Ectodermal cell (in vitro differentiated cells): Measurements from ENCODE around the gene DCP2.
A peak's percentile ranks its signal among the peaks of the same experiment; 100 is the strongest.

Experiments used
- H3K27ac ChIP-seq: 2 replicates; pipeline ENCODE4 v1.7.0; 2013; ENCODE audit warnings: mild to moderate bottlenecking, low read depth, low read length; ENCODE audit not compliant: insufficient read depth, poor library complexity, severe bottlenecking
- H3K27me3 ChIP-seq: 2 replicates; pipeline ENCODE4 v1.7.0; 2013; ENCODE audit warnings: mild to moderate bottlenecking, low read length; ENCODE audit not compliant: insufficient read depth, control insufficient read depth, poor library complexity, severe bottlenecking
- H3K36me3 ChIP-seq: one replicate; pipeline ENCODE4 v1.7.0; 2013; ENCODE audit warnings: low read length; ENCODE audit not compliant: control insufficient read depth, insufficient read depth
- H3K4me1 ChIP-seq: one replicate; pipeline ENCODE4 v1.7.0; 2013; ENCODE audit warnings: low read length; ENCODE audit not compliant: control insufficient read depth, insufficient read depth
- H3K4me3 ChIP-seq: 2 replicates; pipeline ENCODE4 v1.7.0; 2013; ENCODE audit warnings: low read depth, low read length, control low read depth; ENCODE audit not compliant: insufficient read depth
- H3K9me3 ChIP-seq: 2 replicates; pipeline ENCODE4 v1.7.0; 2013; ENCODE audit warnings: mild to moderate bottlenecking, low read length, moderate library complexity; ENCODE audit not compliant: control insufficient read depth
- WGBS, 2 experiments: methylation state at CpG; one replicate each; pipeline ENCODE4 v1.1.7; 2013; ENCODE audit warnings: missing lambda C conversion rate in 2 of 2; 5-methylcytosine and 5-hydroxymethylcytosine counted together

The DCP2 gene

DNA sequence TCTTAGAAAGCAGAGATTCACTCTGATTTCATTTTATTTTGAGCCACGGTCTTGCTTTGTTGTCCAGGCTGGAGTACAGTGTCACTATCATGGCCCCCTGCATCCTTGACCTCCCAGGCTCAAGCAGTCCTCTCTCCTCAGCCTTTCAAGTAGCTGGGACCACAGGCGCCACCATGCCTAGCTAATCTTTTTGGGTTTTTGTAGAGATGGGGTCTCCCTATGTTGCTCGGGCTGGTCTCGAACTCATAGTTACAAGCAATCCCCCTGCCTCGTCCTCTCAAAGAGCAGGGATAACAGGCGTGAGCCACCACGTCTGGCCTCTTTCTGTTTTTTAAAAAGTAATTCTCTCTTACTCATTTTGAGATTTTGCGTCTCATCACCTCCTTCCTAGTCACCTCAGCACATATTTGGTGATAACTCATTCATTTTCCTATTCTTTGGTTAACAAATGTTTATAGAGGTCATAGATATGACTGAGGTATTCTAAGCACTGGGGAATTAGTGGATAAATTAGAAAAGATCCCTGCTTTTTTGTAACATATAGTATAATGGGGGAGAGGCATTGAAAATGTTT, 10.8 kb upstream of the DCP2 start:
- WGBS, 2 experiments: 91 to 94% methylated on average over 8 of the region's 8 CpGs

DNA sequence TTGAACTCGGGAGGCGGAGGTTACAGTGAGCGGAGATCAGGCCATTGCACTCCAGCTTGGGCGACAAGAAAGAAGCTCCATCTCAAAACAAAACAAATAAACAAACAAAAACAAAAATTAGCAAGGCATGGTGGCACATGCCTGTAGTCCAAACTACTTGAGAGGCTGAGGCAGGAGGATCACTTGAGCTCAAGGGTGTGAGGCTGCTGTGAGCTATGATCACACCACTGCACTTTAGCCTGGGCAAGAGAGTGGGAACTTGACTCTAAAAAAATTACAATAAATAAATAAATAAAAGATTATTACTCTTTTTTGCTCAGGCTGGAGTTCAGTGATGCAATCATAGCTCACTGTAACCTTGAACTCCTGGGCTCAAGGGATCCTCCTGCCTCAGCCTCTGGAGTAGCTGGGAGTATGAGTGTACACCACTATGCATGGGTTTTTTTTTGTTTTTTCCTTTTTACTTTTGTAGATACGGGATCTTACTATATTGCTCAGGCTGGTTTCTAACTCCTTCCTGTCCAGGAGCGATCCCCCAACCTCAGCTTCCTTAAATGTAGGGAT, 9.0 kb upstream of the DCP2 start:
- Histone ChIP-seq H3K4me1 (peaks cover 13% of the 10 kb centered on the region), H3K36me3 (no peaks in the 10 kb centered on the region), H3K27ac (no peak overlapping the region), H3K4me3 (no peak overlapping the region), H3K9me3 (no peaks in the 10 kb centered on the region), H3K27me3 (no peaks in the 10 kb centered on the region)
- WGBS, 2 experiments: 91 to 93% methylated on average over 6 of the region's 6 CpGs

More for the DNA sequence above, 10.8 kb upstream of the DCP2 start:
- Histone ChIP-seq H3K36me3 (no peaks in the 10 kb centered on the region), H3K4me1 (peaks cover 13% of the 10 kb centered on the region), H3K4me3 (no peak overlapping the region), H3K9me3 (no peaks in the 10 kb centered on the region), H3K27ac (no peak overlapping the region), H3K27me3 (no peaks in the 10 kb centered on the region)

DNA sequence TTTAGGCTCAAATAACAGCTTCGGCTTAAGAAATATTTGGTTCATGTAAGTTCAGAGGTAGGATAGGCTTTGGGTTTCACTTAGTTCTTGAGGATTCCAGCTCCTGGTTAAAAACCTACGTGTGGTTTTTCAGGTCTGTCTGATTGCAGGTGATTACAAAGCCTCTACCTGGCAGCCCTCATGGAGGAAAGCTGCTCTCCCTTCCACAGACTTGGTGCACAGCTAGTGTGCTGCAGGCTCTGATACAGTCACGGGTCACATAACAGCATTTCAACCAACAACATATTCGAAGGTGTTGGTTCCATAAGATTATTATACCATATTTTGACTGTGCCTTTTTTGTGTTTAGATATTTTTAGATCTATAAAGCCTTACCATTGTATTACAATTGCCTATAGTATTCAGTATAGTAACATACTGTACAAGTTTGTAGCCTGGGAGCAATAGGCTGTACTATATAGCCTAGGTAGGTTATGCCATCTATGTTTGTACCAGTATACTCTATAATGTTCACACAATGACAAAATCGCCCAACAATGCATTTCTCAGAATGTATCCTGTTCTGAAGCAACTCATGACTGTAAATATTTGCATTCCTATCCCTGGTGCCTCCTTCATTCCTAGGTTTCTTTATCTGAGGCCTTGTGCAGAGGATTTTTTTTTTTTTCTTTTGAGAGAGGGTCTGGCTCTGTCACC, 8.0 kb upstream of the DCP2 start:
- H3K4me3 ChIP-seq: no peak overlapping the region
- H3K36me3 ChIP-seq: no peaks in the 10 kb centered on the region
- H3K27ac ChIP-seq: no peak overlapping the region
- 86 to 91% methylated on average over 4 to 5 of the region's 5 CpGs for WGBS, 2 experiments
- peaks cover 13% of the 10 kb centered on the region for H3K4me1 ChIP-seq
- no peaks in the 10 kb centered on the region for H3K27me3 ChIP-seq
- no peaks in the 10 kb centered on the region for H3K9me3 ChIP-seq

DNA sequence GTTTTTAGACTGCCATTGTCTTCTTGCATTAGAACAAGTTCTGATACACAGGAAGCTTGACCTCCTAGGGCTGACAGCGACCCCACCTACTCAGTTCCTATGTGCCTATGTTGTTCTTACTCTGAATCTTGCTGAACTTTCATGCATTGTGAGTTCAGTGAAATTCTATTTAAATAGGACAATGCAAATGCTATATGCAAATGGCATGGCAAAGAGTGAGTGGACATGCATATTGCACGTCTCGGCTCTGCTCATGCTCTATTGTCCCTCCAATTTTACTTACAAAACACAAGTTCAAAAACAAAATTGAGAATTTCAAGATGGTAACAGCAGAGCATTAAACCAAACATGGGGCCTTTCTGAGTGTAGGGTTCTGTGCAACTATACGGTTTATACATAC, 5.3 kb upstream of the DCP2 start:
- Histone ChIP-seq H3K27me3 (no peaks in the 10 kb centered on the region), H3K27ac (no peak overlapping the region), H3K4me3 (no peak overlapping the region), H3K9me3 (no peaks in the 10 kb centered on the region), H3K4me1 (peaks cover 13% of the 10 kb centered on the region), H3K36me3 (no peaks in the 10 kb centered on the region)
- 96 to 97% methylated on average over 4 of the region's 4 CpGs for WGBS, 2 experiments

DNA sequence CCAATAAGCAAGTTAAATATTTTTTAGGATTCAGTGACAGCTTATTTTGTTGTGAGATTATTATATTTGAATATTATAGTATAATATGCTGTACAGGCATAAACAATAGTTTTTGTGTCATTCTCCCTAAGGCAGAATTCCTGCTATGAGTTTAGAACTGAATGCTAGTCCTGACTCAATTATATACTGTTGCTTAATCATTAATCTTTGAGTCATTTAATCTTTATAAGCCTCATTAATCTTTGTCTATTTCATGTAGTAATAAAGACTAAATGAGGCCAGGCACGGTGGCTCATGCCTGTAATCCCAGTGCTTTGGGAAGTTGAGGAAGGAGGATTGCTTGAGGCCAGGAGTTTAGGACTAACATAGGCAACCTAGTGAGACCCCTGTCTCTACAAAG, 3.6 kb upstream of the DCP2 start:
- no peaks in the 10 kb centered on the region for H3K9me3 ChIP-seq

DNA sequence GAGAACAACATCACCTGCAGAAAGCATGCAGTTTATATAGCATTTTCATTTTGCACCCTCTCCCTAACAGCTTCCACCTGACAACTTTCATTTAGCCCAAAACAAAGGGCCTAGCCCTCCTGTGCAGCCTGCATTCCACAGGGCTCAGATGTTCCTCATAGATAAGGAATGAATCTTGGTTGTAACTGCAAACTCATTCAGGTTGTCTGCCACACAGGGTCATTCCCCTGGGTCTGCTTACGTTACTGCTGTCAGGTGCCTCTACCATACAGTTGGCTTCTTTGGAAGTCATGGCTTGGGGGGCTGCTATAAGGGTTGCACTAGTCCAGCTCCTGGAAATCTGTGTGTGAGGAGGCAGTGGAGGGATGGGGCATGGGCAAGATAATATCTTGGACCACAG, 2.7 kb upstream of the DCP2 start:
- no peaks in the 10 kb centered on the region for H3K36me3 ChIP-seq

More for the DNA sequence above, 3.6 kb upstream of the DCP2 start:
- H3K36me3 ChIP-seq: no peaks in the 10 kb centered on the region
- H3K4me3 ChIP-seq: no peak overlapping the region
- 83 to 95% methylated on average over 1 of the region's 1 CpG for WGBS, 2 experiments
- H3K27me3 ChIP-seq: no peaks in the 10 kb centered on the region
- no peak overlapping the region for H3K27ac ChIP-seq
- peaks cover 13% of the 10 kb centered on the region for H3K4me1 ChIP-seq

DNA sequence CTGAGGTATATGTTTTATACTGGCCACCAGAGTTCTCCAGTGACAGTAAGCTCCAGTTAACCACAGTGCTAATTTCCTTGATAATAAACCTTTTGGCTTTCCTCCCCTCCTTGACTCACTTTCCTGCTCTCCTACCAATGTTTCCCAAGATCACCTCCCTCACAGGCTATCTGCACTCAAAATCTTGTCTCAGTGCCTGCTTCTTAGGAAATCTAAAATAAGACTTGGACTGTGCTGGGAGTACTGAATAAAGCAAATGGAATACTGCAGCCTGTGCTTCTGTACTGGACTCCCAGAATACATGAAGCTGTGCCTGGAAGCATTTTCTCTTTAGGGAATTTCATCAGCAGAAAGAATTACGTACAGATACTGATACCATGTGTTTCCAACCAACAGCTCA, 1.7 kb upstream of the DCP2 start:
- Histone ChIP-seq H3K27ac (no peak overlapping the region), H3K36me3 (no peaks in the 10 kb centered on the region), H3K9me3 (no peaks in the 10 kb centered on the region), H3K4me3 (no peak overlapping the region), H3K27me3 (no peaks in the 10 kb centered on the region), H3K4me1 (no peaks in the 10 kb centered on the region)
- WGBS, 2 experiments: 92% methylated on average over 1 of the region's 1 CpG

More for the DNA sequence above, 2.7 kb upstream of the DCP2 start:
- WGBS, 2 experiments: 83 to 92% methylated on average over 1 of the region's 1 CpG
- Histone ChIP-seq H3K27ac (no peak overlapping the region), H3K4me1 (peaks cover 8% of the 10 kb centered on the region), H3K27me3 (no peaks in the 10 kb centered on the region), H3K4me3 (no peak overlapping the region), H3K9me3 (no peaks in the 10 kb centered on the region)

DNA sequence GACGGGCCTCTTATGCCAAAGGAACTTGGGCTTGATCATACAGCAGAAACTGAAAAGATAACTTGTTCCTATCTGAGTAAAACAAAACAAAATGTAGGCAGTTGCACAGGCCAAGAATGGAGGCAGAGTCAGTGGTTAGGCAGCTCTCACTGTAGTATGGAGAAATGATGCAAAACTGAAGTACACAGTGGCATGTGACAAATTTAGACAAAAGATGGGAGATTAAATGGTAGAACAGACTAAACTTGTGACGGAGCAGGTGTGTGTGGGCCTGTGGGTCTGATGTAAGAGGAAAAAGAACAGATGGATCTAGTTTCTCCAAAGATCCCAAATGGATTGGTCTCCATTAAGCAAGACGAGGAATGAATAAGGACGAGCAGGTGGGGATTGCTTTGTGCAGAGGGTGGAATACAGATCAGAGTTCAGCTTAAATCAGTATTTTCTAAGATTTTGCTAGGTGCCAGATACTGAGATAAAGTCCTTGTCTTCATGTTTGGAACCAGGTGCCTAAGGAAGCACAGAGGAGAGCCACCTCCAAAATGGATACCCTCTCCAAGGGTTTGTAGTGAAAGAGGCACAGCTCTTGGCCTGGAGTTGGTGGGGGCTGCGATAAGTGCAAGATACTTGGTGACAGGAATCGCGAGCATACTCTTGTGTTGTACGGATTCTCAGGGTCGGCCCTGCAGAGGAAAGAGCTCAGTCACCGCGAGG, 722 bp upstream of the DCP2 start:
- Histone ChIP-seq H3K27me3 (no peaks in the 10 kb centered on the region), H3K4me3 (peak overlapping the region; percentile 34), H3K4me1 (no peaks in the 10 kb centered on the region), H3K36me3 (no peaks in the 10 kb centered on the region), H3K9me3 (no peaks in the 10 kb centered on the region), H3K27ac (peak overlapping the region; percentile 47)
- 40 to 44% methylated on average over 11 of the region's 11 CpGs for WGBS, 2 experiments

DNA sequence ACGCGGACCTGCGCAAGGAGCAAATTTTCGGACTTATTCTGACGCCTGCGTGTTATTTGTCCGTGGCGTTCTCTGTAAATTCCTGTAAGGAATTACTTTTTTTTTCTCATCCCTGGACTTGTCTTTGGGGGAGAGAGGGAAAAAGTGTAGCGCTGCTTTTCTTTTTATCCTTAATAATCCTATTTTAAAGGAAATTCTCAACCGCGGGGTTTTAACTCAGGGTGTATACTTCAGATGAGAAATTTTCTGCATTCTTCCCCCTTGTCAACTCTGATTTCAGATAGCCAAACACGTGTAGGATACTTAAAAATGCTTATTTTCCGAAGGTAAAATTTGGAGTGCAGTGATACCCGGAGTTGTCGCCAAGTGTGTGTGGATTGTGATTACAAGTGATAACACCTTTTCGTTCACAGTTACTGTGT, 853 bp downstream of the DCP2 start:
- WGBS, 2 experiments: 1 to 2% methylated on average over 15 to 16 of the region's 16 CpGs
- H3K36me3 ChIP-seq: no peaks in the 10 kb centered on the region
- no peaks in the 10 kb centered on the region for H3K9me3 ChIP-seq
- no peaks in the 10 kb centered on the region for H3K4me1 ChIP-seq
- no peaks in the 10 kb centered on the region for H3K27me3 ChIP-seq
- peak overlapping the region; percentile 74 for H3K27ac ChIP-seq
- H3K4me3 ChIP-seq: peak overlapping the region; percentile 70

DNA sequence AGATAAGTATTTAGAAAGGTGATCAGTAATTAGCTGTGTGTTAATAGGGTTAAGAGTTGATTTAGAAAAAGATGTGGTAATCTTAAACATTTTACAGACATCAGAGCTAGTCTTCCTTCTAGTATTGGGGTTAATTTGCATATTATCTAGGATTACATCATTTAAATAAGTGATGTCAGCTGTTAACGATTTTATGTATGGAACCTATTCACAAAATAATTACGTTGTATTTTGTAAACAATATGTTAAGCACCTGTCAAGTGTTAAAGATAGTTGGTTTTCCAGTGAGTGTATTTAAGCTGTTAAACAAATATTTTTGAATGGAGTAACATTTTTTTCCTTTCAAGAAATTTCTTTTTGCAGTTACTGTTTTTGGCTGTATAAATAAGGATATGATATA, 2.2 kb downstream of the DCP2 start:
- Histone ChIP-seq H3K27ac (no peak overlapping the region), H3K4me1 (peaks cover 9% of the 10 kb centered on the region), H3K36me3 (no peaks in the 10 kb centered on the region), H3K9me3 (no peaks in the 10 kb centered on the region), H3K4me3 (peak overlapping the region; percentile 70), H3K27me3 (no peaks in the 10 kb centered on the region)
- 25 to 67% methylated on average over 1 of the region's 2 CpGs for WGBS, 2 experiments
